ENCODE results near the gene MEIOB.
"Not testable (repeated sequence)": the region's sequence is repeated elsewhere in the genome, so short reads cannot be mapped to it uniquely, and the experiment has no call there.

Gene MEIOB

GRCh38 chr16:1809281-1809801, 62.6 kb downstream of the MEIOB start:
- DNase-seq = no peak

GRCh38 chr16:1808691-1809090, 63.3 kb downstream of the MEIOB start:
- no peak for DNase-seq

GRCh38 chr16:1807626-1808025, 64.3 kb downstream of the MEIOB start:
- no peak for DNase-seq

DNA sequence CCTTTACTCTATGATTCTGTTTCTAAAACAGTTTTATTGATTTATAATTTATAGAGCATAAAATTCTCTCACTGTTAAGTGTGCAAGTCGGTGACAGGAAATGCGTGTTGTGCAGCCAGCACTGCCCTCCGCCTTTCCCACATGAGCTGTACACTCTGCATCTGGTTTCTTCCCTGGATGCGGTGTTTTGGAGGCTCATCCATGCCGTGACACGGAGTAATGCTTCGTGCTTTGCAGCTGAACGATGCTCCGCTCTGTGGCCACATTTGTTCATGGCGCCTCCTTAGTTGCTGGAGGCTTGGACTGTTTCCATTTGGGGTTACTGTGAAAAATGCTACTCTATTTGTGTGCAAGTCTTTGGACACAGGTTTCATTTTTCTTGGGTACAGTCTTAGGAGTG, 71.3 kb downstream of the MEIOB start:
- no peak for DNase-seq

GRCh38 chr16:1799263-1799662, 72.7 kb downstream of the MEIOB start:
- DNase-seq = not testable (repeated sequence)

- no peak for DNase-seq
These were observed 76.9 kb downstream of the MEIOB start for GRCh38 chr16:1794908-1795666.

- DNase-seq = no peak
These were observed 77.6 kb downstream of the MEIOB start for GRCh38 chr16:1794221-1794871.

- DNase-seq = no peak
These were observed 78.3 kb downstream of the MEIOB start, which contains the start of gene IGFALS for GRCh38 chr16:1793578-1794220. Gene IGFALS (minus strand): TSS chr16:1793705. CDS start chr16:1793652, 53 bp downstream.

DNA sequence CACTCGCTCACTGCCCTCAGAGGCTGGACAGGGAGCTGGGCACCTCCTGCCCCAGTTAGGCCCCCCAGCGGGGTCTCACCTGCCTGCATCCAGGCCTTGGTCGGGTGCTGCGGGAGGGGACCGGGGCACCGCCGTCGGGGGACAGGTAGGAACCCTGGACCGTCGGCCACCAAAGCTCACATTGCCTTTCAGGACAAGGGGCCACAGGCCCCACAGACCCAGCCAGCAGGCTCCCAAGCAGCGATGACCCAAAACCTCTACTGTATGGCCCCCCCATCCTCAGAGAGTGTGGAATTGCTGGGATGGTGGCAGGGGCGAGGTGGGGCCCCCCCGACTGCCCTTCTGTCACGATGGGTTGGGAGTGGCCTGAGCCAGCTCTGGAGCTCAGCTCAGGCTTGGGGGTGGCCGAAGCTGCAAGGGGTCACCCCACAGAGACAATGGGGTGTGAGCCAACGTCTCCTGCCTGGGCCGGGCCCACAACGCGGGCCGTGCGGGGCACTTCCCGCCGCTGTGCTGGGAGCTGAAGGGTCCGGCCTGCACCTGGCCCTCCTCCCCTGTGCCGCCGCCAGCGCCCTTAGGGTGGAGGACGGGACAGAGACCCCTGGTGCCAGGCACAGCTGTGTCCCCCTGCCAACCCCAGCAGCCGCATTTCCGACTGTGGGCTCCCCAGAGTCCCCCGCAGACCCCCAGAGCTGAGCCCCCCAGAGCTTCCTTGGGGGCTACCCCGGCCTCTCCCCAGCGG, 79.0 kb downstream of the MEIOB start:
- DNase-seq = no peak

DNA sequence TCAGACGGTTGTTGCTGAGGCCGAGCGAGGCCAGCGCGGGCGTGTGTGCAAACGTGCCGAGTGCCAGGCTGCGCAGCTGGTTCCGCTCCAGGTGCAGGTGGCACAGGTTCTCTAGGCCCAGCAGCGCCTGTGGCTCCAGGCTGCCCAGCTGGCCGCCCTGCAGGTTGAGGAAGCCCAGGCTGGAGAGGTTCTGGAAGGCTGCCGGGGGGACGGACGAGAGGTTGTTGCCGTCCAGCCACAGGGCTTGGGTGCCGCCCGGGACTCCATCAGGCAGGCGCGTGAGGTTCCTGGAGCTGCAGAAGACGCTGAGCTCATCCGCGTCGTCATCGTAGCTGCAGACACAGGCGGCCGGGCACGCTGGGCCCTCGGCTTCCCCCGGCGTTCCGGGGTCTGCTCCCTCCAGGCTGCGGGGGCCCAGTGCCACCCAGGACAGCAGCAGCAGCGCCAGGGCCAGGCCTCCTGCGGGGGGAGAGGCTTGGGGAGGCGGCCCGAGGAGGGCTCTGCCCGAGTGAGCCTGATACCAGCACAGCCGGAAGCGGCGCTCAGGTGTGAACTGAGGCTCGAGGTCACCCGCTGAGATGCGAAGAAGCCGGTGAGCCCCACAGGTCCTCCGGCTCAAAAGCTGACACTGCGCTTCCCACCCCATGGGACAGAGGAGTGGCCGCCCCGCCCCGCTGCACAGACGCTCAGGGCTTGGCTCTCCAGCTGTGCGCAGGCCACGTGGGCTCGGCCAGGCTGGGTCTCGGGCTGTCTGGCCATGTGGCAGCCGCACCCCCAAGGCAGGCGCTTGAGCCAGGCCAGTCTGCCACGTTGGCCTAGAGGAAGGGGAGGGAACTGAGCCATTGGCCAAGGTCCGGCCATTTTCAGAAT, 79.8 kb downstream of the MEIOB start:
- DNase-seq = no peak

GRCh38 chr16:1791256-1791942, 80.6 kb downstream of the MEIOB start:
- no peak for DNase-seq

- no peak for DNase-seq
These were observed 81.2 kb downstream of the MEIOB start for GRCh38 chr16:1790611-1791255.

DNA sequence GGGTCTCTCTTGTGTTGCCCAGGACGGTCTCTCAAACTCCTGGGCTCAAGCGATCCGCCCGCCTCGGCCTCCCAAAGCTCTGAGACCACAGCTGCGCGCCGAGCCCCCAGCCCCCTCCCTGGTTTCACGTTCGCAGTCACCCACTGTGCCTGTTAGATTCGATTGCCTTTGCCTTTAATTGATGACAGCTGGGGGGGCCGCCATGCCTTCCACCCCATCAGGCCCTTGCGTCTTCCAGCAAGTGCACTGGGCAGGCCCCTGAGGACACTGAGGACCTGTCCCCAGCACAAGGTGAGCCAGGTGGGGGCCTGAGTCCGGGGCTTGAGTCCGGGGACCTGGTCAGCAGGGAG, 81.7 kb downstream of the MEIOB start:
- no peak for DNase-seq

DNA sequence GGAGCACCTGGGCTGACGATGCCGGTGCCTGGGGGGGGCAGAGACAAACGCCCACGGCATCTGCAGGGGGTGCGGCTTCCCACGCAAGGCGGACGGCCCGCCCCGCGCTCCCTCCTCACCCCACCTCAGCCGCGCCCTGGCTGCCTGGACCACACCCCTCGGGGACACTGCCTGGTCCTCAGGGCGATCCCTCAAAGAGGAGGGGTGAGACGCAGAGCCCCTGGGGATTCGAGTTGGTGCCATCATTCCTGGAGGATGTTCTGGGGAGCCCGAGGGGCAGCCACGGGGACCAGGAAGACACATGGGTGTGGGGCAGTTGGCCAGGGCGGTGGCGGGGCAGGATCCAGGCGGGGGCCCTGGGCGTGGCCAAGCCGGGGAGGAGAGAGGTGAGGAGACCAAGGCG, 82.3 kb downstream of the MEIOB start:
- no peak for DNase-seq

GRCh38 chr16:1788708-1789100, 83.3 kb downstream of the MEIOB start:
- DNase-seq = no peak

DNA sequence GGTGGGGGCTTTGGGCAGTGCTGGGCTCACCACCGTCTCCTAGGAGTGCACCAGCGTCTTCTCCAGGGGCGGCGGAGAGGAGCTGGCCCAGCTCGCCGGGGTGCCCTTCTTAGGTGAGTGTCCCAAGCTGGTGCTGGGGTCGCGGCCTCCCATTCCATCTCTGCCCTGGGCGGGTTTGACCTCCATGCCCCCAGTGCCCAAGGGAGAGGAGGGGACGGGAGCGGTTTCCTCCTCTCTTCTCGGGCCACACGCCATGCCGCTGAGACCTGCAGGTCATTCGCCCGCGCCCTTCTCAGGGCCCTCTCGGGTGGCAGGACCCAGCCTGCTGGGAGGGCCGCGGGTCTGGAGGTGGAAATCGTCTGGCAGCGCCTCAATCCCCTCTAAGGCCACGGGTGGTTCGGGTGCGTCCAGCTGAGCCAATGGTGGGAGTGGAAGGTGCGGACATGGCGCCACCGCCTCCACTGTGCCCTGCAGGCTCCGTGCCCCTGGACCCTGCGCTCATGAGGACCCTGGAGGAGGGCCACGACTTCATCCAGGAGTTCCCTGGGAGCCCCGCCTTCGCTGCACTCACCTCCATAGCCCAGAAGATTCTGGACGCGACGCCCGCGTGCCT, 83.8 kb downstream of the MEIOB start:
- DNase-seq = no peak

GRCh38 chr16:1787322-1788094, 84.5 kb downstream of the MEIOB start:
- DNase-seq = no peak

- no peak for DNase-seq
These were observed 85.0 kb downstream of the MEIOB start for GRCh38 chr16:1787056-1787321.

DNA sequence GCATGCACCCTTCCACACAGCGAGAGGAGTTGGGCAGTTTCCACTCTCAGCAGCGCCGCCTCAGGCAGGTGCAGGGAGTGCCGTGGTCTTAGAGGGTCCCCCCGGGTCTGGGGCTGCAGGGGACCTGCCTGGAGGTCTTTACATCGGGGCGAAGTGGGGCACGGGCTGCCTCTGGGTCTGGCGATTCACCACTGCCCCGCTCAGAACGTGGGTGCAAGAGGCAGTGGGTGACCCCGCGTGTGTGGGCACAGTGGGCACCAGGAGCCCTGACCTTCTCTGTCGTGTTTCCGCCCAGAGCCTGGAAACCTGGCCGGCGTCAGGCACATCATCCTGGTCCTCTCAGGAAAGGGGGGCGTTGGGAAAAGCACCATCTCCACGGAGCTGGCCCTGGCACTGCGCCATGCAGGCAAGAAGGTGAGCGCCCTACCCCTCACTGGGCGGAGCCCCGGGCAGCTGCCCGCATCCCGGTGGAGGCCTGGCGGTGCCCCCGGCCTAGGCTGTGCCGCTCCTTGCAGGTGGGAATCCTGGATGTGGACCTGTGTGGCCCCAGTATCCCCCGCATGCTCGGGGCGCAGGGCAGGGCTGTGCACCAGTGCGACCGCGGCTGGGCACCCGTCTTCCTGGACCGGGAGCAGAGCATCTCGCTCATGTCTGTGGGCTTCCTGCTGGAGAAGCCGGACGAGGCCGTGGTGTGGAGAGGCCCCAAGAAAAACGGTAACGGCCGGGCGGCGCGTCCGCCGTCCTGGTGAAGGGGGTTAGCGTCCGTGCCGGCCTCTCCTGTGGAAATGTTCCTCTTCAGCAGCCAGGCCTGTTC, 85.5 kb downstream of the MEIOB start:
- DNase-seq = no peak
